HEK293T (cell line): ENCODE measurements around the gene GALNS.

Experiments used
- CTCF ChIA-PET: fragments of 350-600 bp; formaldehyde crosslinking; extraction: SDS; loops from one replicate; lab custom pipeline; 2021; ENCODE audit warnings: antibody characterized with exemption, inconsistent platforms; lab: Yijun Ruan, JAX
- POLR2A ChIA-PET: fragments of 350-600 bp; formaldehyde crosslinking; extraction: SDS; loops from one replicate; lab custom pipeline; 2020; ENCODE audit warnings: antibody characterized with exemption, inconsistent platforms; lab: Yijun Ruan, JAX
- DNase-seq: peaks from one replicate; pipeline ENCODE4 v3.0.0; 2012; ENCODE audit warnings: mixed read lengths; ENCODE audit errors: extremely low spot score
- ARNT ChIP-seq: fragments of 450-650 bp; IDR thresholded peaks from 2 replicates; pipeline ENCODE4 v1.6.1; 2017; ENCODE audit warnings: mild to moderate bottlenecking
- BHLHE40 ChIP-seq: fragments of 450-650 bp; IDR thresholded peaks from 2 replicates; pipeline ENCODE4 v1.6.1; 2016; ENCODE audit warnings: mild to moderate bottlenecking, moderate library complexity, borderline replicate concordance
- CTBP1 ChIP-seq: fragments of 450-650 bp; IDR thresholded peaks from 2 replicates; pipeline ENCODE4 v1.6.1; 2016; ENCODE audit warnings: borderline replicate concordance
- ELF4 ChIP-seq: fragments of 450-650 bp; IDR thresholded peaks from 2 replicates; pipeline ENCODE4 v1.6.1; 2017; ENCODE audit warnings: antibody characterized with exemption
- FOXA1 ChIP-seq: fragments of 450-650 bp; IDR thresholded peaks from 2 replicates; pipeline ENCODE4 v1.6.1; 2016; ENCODE audit warnings: mild to moderate bottlenecking
- FOXK2 ChIP-seq: fragments of 450-650 bp; IDR thresholded peaks from 2 replicates; pipeline ENCODE4 v1.6.1; 2016; ENCODE audit warnings: mild to moderate bottlenecking
- FOXM1 ChIP-seq: fragments of 450-650 bp; IDR thresholded peaks from 2 replicates; pipeline ENCODE4 v1.6.1; 2017; ENCODE audit warnings: mild to moderate bottlenecking, borderline replicate concordance
- HDGF ChIP-seq: fragments of 450-650 bp; IDR thresholded peaks from 2 replicates; pipeline ENCODE4 v1.6.1; 2017; ENCODE audit warnings: antibody characterized with exemption, borderline replicate concordance
- L3MBTL2 ChIP-seq: fragments of 450-650 bp; conservative IDR thresholded peaks from 2 replicates; pipeline ENCODE4 v1.6.1; 2016; ENCODE audit warnings: mild to moderate bottlenecking
- LEF1 ChIP-seq: fragments of 450-650 bp; IDR thresholded peaks from 2 replicates; pipeline ENCODE4 v1.6.1; 2017; ENCODE audit warnings: mild to moderate bottlenecking, borderline replicate concordance
- NFRKB ChIP-seq: fragments of 450-650 bp; IDR thresholded peaks from 2 replicates; pipeline ENCODE4 v1.6.1; 2016; ENCODE audit warnings: mild to moderate bottlenecking, moderate library complexity
- PKNOX1 ChIP-seq: fragments of 450-650 bp; IDR thresholded peaks from 2 replicates; pipeline ENCODE4 v1.6.1; 2016
- SP1 ChIP-seq: fragments of 450-650 bp; IDR thresholded peaks from 2 replicates; pipeline ENCODE4 v1.6.1; 2017
- SUZ12 ChIP-seq: fragments of 450-650 bp; IDR thresholded peaks from 2 replicates; pipeline ENCODE4 v1.6.1; 2016; ENCODE audit warnings: mild to moderate bottlenecking
- TARDBP ChIP-seq: fragments of 450-650 bp; IDR thresholded peaks from 2 replicates; pipeline ENCODE4 v1.6.1; 2016
- ZNF384 ChIP-seq: fragments of 450-650 bp; IDR thresholded peaks from 2 replicates; pipeline ENCODE4 v1.6.1; 2016

Gene GALNS

GRCh38 chr16:88856828-88857727 is at the start of gene GALNS, which contains the start of gene TRAPPC2L:
GALNS (minus strand) TSS chr16:88856947; CDS start chr16:88856877, 70 bp downstream.
TRAPPC2L (plus strand) TSS chr16:88857127; CDS start chr16:88857151, 24 bp downstream.
- POLR2A ChIA-PET = interaction anchor here (0.7 to 1.9 kb wide), 8 partner anchors 11 to 319 kb away, joined by 3 to 16 read pairs (median 4); partner anchors contain the start of genes APRT and CDT1
- peak; percentile 100 for DNase-seq
- no peak for TF ChIP-seq FOXA1
- 0 out of 2 replicates have a peak, but pooled peaks have one; percentile 27 for TF ChIP-seq L3MBTL2
- CTCF ChIA-PET = interaction anchor here (0.5 to 1.0 kb wide), 5 partner anchors 7 to 400 kb away, joined by 3 to 4 read pairs (median 3); partner anchors contain the start of gene PABPN1L

DNA sequence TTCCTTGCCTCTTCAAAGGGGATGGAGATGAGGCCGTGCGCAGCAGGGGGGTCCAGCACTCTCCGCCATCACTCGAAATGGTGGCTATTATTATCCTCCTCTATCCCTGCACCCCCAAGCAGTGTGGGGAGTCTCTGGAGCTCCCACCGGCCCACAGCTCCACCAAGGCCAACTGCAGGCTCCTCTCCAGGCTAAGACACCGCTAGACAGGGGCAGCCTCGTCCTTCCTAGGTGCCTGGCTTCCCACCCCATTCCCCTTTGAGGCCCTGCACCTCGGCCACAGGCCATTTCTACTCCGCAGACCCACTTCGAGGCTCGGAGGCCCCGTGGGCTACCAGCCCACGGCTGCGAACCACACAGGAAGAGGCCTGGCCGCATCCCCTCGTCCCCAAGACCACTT is 49.3 kb upstream of the GALNS start:
- ChIA-PET CTCF (no interaction called here), POLR2A (no interaction called here)
- DNase-seq = no peak
- TF ChIP-seq L3MBTL2 = no peak
- TF ChIP-seq TARDBP = no peak
- no peak for TF ChIP-seq FOXM1
- TF ChIP-seq ARNT = no peak
- no peak for TF ChIP-seq SUZ12
- TF ChIP-seq PKNOX1 = no peak
- no peak for TF ChIP-seq NFRKB
- no peak for TF ChIP-seq BHLHE40
- no peak for TF ChIP-seq FOXK2
- no peak for TF ChIP-seq FOXA1
- TF ChIP-seq SP1 = no peak
- TF ChIP-seq LEF1 = no peak
- no peak for TF ChIP-seq ELF4

- no peak for TF ChIP-seq ARNT
- no peak for TF ChIP-seq FOXM1
- TF ChIP-seq LEF1 = no peak
- ChIA-PET CTCF (interaction anchor here (0.6 kb wide), 1 partner anchor 48 kb away, joined by 3 read pairs; no protein-coding TSS in a partner anchor), POLR2A (interaction anchor here (0.9 kb wide), 1 partner anchor 342 kb away, joined by 3 read pairs; no protein-coding TSS in a partner anchor)
- peak; percentile 89 for DNase-seq
Measured at GRCh38 chr16:88905563-88905962, 48.8 kb upstream of the GALNS start.

- CTCF ChIA-PET = interaction anchor here (0.6 kb wide), 1 partner anchor 47 kb away, joined by 3 read pairs; no protein-coding TSS in a partner anchor
- TF ChIP-seq HDGF (no peak), NFRKB (no peak), ELF4 (no peak), FOXA1 (no peak), SP1 (no peak), CTBP1 (no peak), ZNF384 (no peak), ARNT (no peak), TARDBP (no peak), L3MBTL2 (no peak), FOXK2 (no peak), LEF1 (no peak), BHLHE40 (no peak), PKNOX1 (no peak)
- no peak for DNase-seq
- POLR2A ChIA-PET = interaction anchor here (0.9 kb wide), 1 partner anchor 343 kb away, joined by 3 read pairs; no protein-coding TSS in a partner anchor
Measured at GRCh38 chr16:88904676-88905365, 48.1 kb upstream of the GALNS start.

DNA sequence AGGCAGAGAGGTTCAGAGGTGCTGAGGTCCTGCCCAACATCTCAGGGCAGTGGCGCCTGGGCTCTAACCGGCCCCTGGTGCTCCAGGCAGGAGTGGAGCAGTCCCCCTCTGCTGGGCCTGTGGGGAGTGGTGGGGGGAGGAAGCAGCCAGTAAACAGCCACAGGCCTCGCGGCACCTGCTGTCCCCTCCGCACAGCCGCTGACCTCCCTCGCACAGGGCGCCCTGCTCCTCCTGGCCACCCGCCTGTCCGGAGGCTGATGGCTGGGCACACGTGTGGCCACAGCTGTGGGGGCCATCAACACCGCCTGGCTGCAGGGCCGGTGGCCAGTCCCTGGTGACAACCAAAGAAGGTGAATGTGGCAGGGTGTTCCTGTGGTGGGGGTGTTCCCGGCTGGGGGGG is 46.5 kb upstream of the GALNS start:
- no peak for DNase-seq
- TF ChIP-seq PKNOX1 = no peak
- TF ChIP-seq NFRKB = no peak
- no peak for TF ChIP-seq HDGF
- TF ChIP-seq TARDBP = no peak
- TF ChIP-seq FOXM1 = no peak
- TF ChIP-seq BHLHE40 = no peak
- no peak for TF ChIP-seq FOXA1
- TF ChIP-seq ARNT = no peak
- no peak for TF ChIP-seq ZNF384
- TF ChIP-seq LEF1 = no peak
- no peak for TF ChIP-seq CTBP1
- no peak for TF ChIP-seq SUZ12
- no peak for TF ChIP-seq SP1
- ChIA-PET POLR2A (no interaction called here), CTCF (no interaction called here)

DNA sequence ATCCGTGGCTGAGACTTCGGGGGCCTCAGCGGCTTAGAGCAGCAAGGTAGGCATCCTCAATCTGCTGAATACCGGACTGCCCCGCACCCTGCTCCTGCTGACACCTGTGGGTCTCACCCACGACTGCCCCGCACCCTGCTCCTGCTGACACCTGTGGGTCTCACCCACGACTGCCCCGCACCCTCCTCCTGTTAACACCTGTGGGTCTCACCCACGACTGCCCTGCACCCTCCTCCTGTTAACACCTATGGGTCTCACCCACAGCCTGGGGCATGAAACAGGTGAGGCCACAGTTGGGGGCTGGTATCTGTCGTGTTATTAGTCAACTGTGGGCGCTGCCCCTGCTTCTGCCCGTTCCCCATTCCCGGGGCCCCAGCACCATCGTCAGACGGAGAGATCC is 46.0 kb upstream of the GALNS start:
- TF ChIP-seq SUZ12 (no peak), ZNF384 (no peak), FOXK2 (no peak), TARDBP (no peak), CTBP1 (no peak), SP1 (no peak), FOXA1 (no peak), ELF4 (no peak), L3MBTL2 (no peak), ARNT (no peak), PKNOX1 (no peak), NFRKB (no peak), BHLHE40 (no peak), LEF1 (no peak), HDGF (no peak), FOXM1 (no peak)
- DNase-seq = no peak
- CTCF ChIA-PET = no interaction called here
- POLR2A ChIA-PET = no interaction called here
